HEK293T (cell line): ENCODE results near the gene ITGB6.

Experiments
- FOXM1 ChIP-seq: fragments of 450-650 bp; IDR thresholded peaks from 2 replicates; pipeline ENCODE4 v1.6.1; 2017; ENCODE audit warnings: mild to moderate bottlenecking, borderline replicate concordance
- LEF1 ChIP-seq: fragments of 450-650 bp; IDR thresholded peaks from 2 replicates; pipeline ENCODE4 v1.6.1; 2017; ENCODE audit warnings: mild to moderate bottlenecking, borderline replicate concordance

GRCh38 chr2:160075171-160075570 lies 124.9 kb downstream of the ITGB6 start:
- no peak for TF ChIP-seq LEF1
- no peak for TF ChIP-seq FOXM1
